HPDE6-E6E7 (cell line): ENCODE measurements around the gene RBM39.
"Not testable (repeated sequence)": the region's sequence is repeated elsewhere in the genome, so short reads cannot be mapped to it uniquely, and the experiment has no call there.

Experiments used
- DNase-seq: peaks from one replicate; pipeline ENCODE4 v3.0.0; 2011; ENCODE audit warnings: missing footprints; ENCODE audit errors: extremely low spot score

The RBM39 gene

GRCh38 chr20:35706591-35707529 lies 35.2 kb downstream of the RBM39 start:
- not testable (repeated sequence) for DNase-seq

- DNase-seq = not testable (repeated sequence)
These were observed 36.2 kb downstream of the RBM39 start for GRCh38 chr20:35705894-35706293.

- no peak for DNase-seq
These were observed 37.4 kb downstream of the RBM39 start for GRCh38 chr20:35704514-35705261.

- DNase-seq = no peak
These were observed 39.0 kb downstream of the RBM39 start for GRCh38 chr20:35702824-35703695.

- DNase-seq = no peak
These were observed 39.8 kb downstream of the RBM39 start for GRCh38 chr20:35702051-35702823.

GRCh38 chr20:35700625-35701148 lies 41.4 kb downstream of the RBM39 start:
- no peak for DNase-seq

GRCh38 chr20:35699957-35700624 lies 42.0 kb downstream of the RBM39 start:
- DNase-seq = no peak

GRCh38 chr20:35699127-35699956 lies 42.7 kb downstream of the RBM39 start, which contains the start of the genes NFS1 and ROMO1:
Gene NFS1, minus strand, starts transcription at chr20:35699352. Its CDS starts 64 bp downstream, at chr20:35699288.
Gene ROMO1, plus strand, starts transcription at chr20:35699405. Its CDS starts 228 bp downstream, at chr20:35699633.
- DNase-seq = peak; percentile 98

- peak; percentile 58 for DNase-seq
These were observed 43.5 kb downstream of the RBM39 start for GRCh38 chr20:35698298-35699126.

- DNase-seq = no peak
These were observed 44.3 kb downstream of the RBM39 start for GRCh38 chr20:35697696-35698297.

GRCh38 chr20:35695978-35696377 lies 46.1 kb downstream of the RBM39 start:
- no peak for DNase-seq

GRCh38 chr20:35695245-35695749 lies 46.8 kb downstream of the RBM39 start:
- DNase-seq = no peak

- DNase-seq = no peak
These were observed 51.8 kb downstream of the RBM39 start for GRCh38 chr20:35690265-35690664.

- not testable (repeated sequence) for DNase-seq
These were observed 55.2 kb downstream of the RBM39 start for GRCh38 chr20:35686872-35687271.

- not testable (repeated sequence) for DNase-seq
These were observed 56.7 kb downstream of the RBM39 start for GRCh38 chr20:35685368-35685767.

GRCh38 chr20:35681960-35682359 lies 60.1 kb downstream of the RBM39 start:
- DNase-seq = no peak

- DNase-seq = no peak
These were observed 61.4 kb downstream of the RBM39 start for GRCh38 chr20:35680452-35681183.
